ENCODE results near the gene PUSL1.

The PUSL1 gene

DNA sequence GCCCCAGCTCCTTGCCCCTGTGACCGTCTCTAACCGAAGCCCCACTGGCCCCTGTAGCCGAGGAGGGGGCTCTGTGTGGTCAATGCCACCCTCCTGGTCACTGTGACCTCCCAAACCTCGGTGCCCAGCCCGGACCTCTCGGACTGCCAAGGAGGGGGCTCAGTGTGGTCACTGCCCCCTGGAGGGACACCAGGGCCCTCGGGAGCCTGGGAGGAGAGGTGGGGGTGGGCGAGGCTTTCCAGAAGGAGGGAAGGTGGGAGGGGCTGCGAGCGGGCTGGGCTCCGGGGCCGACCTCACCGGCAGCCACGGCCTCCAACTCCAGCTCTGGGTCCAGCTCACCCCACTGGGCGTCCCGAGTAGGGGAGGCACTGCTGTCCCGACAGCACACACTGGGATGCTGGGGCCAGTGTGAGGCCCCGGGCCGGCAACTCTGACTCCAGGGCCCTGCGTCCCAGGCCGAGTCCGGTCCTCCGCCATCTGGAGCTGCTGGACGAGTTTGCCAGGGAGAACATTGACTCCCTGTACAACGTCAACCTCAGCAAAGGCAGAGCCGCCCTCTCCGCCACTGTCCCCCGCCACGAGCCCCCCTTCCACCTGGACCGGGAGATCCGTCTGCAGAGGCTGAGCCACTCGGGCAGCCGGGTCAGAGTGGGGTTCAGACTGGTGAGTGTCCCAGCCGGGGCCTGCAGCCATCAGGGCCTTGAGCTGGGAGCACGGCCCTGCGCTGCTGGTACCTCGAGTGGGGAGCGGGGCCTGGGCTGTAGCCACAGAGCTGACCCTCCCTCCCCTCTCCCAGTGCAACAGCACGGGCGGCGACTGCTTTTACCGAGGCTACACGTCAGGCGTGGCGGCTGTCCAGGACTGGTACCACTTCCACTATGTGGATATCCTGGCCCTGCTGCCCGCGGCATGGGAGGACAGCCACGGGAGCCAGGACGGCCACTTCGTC is 21.8 kb upstream of the PUSL1 start:
- Histone ChIP-seq H3K36me3 (ENCODE audit: control insufficient read depth in 2 of 2, insufficient read depth in 2 of 2, low read length in 2 of 2) (no peaks in the 10 kb centered on the region), H3K4me3 (ENCODE audit: low read length in 2 of 2) (no peak overlapping the region), H3K27ac (ENCODE audit: low read depth in 2 of 2, low read length in 2 of 2) (no peak overlapping the region), H3K4me1 (ENCODE audit: control insufficient read depth in 2 of 2, insufficient read depth in 2 of 2, low read length in 2 of 2) (peaks cover 16 to 27% of the 10 kb centered on the region in 2 donors), H3K9ac (ENCODE audit: low read depth in 1 of 2, low read length in 2 of 2) (no peak overlapping the region), H3K27me3 (ENCODE audit: control insufficient read depth in 2 of 2, insufficient read depth in 2 of 2, low read length in 2 of 2) (peaks cover 4 to 28% of the 10 kb centered on the region in 2 donors), H3K9me3 (ENCODE audit: control insufficient read depth in 2 of 2, low read length in 2 of 2) (no peaks in the 10 kb centered on the region)

DNA sequence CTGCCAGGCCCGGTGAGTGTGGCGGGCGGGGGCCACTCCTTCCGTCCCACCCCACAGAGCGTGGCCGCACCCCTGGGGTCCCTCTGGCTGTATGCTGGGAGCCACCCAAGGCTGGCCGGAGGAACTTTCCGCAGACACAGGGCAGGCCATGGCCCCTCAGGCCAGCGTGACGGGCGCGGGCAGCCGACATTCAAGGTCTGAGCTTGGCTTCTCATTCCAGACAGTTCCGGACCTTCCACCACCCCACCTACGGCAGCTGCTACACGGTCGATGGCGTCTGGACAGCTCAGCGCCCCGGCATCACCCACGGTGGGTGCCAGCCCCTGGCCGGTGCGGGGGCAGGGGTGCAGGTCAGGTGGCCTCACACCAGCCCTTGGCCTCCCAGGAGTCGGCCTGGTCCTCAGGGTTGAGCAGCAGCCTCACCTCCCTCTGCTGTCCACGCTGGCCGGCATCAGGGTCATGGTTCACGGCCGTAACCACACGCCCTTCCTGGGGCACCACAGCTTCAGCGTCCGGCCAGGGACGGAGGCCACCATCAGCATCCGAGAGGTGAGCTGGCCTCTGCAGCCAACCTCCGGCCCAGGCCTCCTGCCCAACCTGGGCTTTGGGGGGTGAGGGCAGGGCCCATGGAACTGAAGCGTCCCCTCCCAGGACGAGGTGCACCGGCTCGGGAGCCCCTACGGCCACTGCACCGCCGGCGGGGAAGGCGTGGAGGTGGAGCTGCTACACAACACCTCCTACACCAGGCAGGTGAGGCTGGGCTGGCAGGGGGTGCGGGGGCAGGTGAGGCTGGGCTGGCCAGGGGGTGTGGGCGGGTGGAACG is 20.9 kb upstream of the PUSL1 start:
- peaks cover 14 to 20% of the 10 kb centered on the region in 2 donors for H3K4me1 ChIP-seq (ENCODE audit: control insufficient read depth in 2 of 2, insufficient read depth in 2 of 2, low read length in 2 of 2)
- H3K27me3 ChIP-seq (ENCODE audit: control insufficient read depth in 2 of 2, insufficient read depth in 2 of 2, low read length in 2 of 2): peaks cover 4 to 28% of the 10 kb centered on the region in 2 donors
- H3K36me3 ChIP-seq (ENCODE audit: control insufficient read depth in 2 of 2, insufficient read depth in 2 of 2, low read length in 2 of 2): no peaks in the 10 kb centered on the region
- H3K9ac ChIP-seq (ENCODE audit: low read depth in 1 of 2, low read length in 2 of 2): no peak overlapping the region
- no peak overlapping the region for H3K4me3 ChIP-seq (ENCODE audit: low read length in 2 of 2)
- no peak overlapping the region for H3K27ac ChIP-seq (ENCODE audit: low read depth in 2 of 2, low read length in 2 of 2)
- no peaks in the 10 kb centered on the region for H3K9me3 ChIP-seq (ENCODE audit: control insufficient read depth in 2 of 2, low read length in 2 of 2)

DNA sequence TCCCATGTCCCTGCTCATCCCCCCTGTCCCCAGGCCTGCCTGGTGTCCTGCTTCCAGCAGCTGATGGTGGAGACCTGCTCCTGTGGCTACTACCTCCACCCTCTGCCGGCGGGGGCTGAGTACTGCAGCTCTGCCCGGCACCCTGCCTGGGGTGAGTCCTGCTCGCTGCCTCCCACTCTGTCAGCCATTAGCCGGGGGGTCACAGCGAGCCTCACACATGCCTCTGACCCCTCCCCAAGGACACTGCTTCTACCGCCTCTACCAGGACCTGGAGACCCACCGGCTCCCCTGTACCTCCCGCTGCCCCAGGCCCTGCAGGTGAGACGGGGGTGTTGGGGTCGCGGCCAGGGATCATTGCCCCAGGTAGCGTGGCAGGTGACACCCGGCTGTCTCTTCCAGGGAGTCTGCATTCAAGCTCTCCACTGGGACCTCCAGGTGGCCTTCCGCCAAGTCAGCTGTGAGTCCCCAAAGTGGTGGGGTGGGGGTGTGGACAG is 18.1 kb upstream of the PUSL1 start:
- Histone ChIP-seq H3K4me3 (ENCODE audit: low read length in 2 of 2) (no peak overlapping the region), H3K27me3 (ENCODE audit: control insufficient read depth in 2 of 2, insufficient read depth in 2 of 2, low read length in 2 of 2) (peaks cover 4 to 28% of the 10 kb centered on the region in 2 donors), H3K4me1 (ENCODE audit: control insufficient read depth in 2 of 2, insufficient read depth in 2 of 2, low read length in 2 of 2) (peaks cover 11 to 19% of the 10 kb centered on the region in 2 donors), H3K9ac (ENCODE audit: low read depth in 1 of 2, low read length in 2 of 2) (no peak overlapping the region), H3K27ac (ENCODE audit: low read depth in 2 of 2, low read length in 2 of 2) (no peak overlapping the region), H3K36me3 (ENCODE audit: control insufficient read depth in 2 of 2, insufficient read depth in 2 of 2, low read length in 2 of 2) (no peaks in the 10 kb centered on the region), H3K9me3 (ENCODE audit: control insufficient read depth in 2 of 2, low read length in 2 of 2) (no peaks in the 10 kb centered on the region)

DNA sequence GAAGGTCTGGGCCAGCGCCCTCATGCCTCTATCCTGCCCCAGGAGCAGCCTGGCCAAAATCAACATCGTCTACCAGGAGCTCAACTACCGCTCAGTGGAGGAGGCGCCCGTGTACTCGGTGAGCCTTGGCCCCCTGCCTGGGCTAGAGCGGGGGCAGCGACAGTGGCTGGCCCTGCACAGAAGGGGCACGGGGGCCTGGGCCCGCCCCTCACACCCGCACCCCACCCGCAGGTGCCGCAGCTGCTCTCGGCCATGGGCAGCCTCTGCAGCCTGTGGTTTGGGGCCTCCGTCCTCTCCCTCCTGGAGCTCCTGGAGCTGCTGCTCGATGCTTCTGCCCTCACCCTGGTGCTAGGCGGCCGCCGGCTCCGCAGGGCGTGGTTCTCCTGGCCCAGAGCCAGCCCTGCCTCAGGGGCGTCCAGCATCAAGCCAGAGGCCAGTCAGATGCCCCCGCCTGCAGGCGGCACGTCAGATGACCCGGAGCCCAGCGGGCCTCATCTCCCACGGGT is 17.3 kb upstream of the PUSL1 start:
- Histone ChIP-seq H3K9ac (ENCODE audit: low read depth in 1 of 2, low read length in 2 of 2) (no peak overlapping the region), H3K4me3 (ENCODE audit: low read length in 2 of 2) (no peak overlapping the region), H3K4me1 (ENCODE audit: control insufficient read depth in 2 of 2, insufficient read depth in 2 of 2, low read length in 2 of 2) (peaks cover 8 to 13% of the 10 kb centered on the region in 2 donors), H3K9me3 (ENCODE audit: control insufficient read depth in 2 of 2, low read length in 2 of 2) (no peaks in the 10 kb centered on the region), H3K27ac (ENCODE audit: low read depth in 2 of 2, low read length in 2 of 2) (no peak overlapping the region), H3K27me3 (ENCODE audit: control insufficient read depth in 2 of 2, insufficient read depth in 2 of 2, low read length in 2 of 2) (peaks cover 4 to 21% of the 10 kb centered on the region in 2 donors), H3K36me3 (ENCODE audit: control insufficient read depth in 2 of 2, insufficient read depth in 2 of 2, low read length in 2 of 2) (peaks cover 0 to 2% of the 10 kb centered on the region in 2 donors)

DNA sequence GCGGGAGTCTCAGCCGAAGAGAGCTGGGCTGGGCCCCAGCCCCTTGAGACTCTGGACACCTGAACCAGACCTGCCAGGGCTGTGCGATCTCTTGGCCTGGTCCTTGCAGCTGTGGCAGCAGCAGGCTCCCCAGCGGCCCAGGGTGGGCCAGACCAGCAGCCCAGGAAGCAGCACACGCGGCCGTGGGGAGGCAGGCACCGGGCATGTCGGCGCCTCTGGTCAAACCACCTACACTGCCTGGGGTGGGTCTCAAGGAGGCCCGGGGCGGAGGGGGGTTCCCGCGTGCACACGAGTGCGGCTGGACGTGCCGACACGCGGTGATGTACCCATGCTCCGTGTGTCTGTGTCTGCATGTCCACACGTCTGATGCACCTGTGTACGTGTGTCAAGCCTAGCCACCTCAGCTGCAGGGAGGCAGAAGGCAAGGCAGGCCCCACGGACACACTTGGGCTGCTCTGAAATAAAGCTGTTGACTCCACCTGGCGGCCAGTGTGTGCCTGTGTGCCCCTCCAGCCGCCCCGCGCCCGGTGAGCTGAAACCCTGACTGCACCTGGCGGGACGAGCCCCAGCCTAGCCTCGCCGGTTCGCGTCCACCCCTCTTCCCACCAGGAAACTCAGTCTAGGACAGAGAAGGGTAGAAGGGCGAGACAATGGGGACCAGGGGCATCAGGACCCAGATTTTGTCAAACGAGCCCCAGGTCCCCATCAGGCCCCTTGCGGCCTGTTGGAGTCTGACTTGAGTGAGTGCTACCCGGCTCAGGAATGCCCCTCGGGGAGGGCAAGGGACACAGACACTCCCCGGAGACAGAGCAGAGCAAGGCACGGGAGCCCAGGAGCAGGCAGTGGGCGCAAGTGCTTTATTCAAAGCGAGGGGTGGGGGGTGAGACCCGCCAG is 16.6 kb upstream of the PUSL1 start:
- no peak overlapping the region for H3K9ac ChIP-seq (ENCODE audit: low read depth in 1 of 2, low read length in 2 of 2)
- H3K27ac ChIP-seq (ENCODE audit: low read depth in 2 of 2, low read length in 2 of 2): no peak overlapping the region
- no peaks in the 10 kb centered on the region for H3K9me3 ChIP-seq (ENCODE audit: control insufficient read depth in 2 of 2, low read length in 2 of 2)
- peaks cover 0 to 2% of the 10 kb centered on the region in 2 donors for H3K36me3 ChIP-seq (ENCODE audit: control insufficient read depth in 2 of 2, insufficient read depth in 2 of 2, low read length in 2 of 2)
- no peak overlapping the region for H3K4me3 ChIP-seq (ENCODE audit: low read length in 2 of 2)
- peaks cover 8 to 13% of the 10 kb centered on the region in 2 donors for H3K4me1 ChIP-seq (ENCODE audit: control insufficient read depth in 2 of 2, insufficient read depth in 2 of 2, low read length in 2 of 2)
- peaks cover 3 to 14% of the 10 kb centered on the region in 2 donors for H3K27me3 ChIP-seq (ENCODE audit: control insufficient read depth in 2 of 2, insufficient read depth in 2 of 2, low read length in 2 of 2)

DNA sequence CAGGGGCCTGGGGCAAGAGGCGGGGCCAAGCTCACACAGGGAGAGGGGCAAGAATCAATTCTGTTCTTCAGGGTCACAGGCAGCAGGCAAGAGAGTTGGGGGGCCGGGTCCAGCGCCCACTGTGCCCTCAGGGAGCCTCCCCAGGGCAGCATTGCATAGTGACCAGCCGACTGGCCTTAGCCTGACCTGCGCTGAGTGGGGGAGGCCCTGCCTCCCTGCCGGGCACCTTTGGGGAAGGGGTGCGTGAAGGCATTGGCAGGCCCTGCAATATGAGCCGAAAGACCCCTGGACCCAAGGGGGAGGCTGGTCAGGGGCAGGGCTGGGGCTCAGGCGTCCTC is 16.0 kb upstream of the PUSL1 start:
- Histone ChIP-seq H3K27me3 (ENCODE audit: control insufficient read depth in 2 of 2, insufficient read depth in 2 of 2, low read length in 2 of 2) (peaks cover 0 to 7% of the 10 kb centered on the region in 2 donors), H3K36me3 (ENCODE audit: control insufficient read depth in 2 of 2, insufficient read depth in 2 of 2, low read length in 2 of 2) (peaks cover 0 to 2% of the 10 kb centered on the region in 2 donors)

DNA sequence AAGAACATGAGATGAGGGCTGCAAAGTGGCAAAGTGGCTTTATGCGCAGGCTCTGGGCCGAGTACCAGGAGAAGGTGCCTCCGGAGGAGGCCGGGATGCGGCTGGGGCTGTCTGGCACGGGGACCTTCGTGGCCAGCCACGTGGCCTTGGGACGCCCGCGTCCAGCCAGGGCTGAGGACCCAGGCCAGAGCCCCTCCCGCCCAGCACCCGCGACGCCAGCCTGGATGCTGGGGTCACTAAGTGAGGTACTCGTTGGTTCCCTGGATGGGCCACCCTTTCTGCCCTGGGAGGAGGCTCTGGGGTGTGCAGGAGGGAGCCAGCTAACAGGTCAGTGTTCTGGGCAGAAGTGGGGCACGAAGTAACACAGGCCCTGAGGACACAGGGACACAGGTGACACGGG is 15.5 kb upstream of the PUSL1 start:
- H3K27me3 ChIP-seq (ENCODE audit: control insufficient read depth in 2 of 2, insufficient read depth in 2 of 2, low read length in 2 of 2): peaks cover 0 to 3% of the 10 kb centered on the region in 2 donors
- H3K9me3 ChIP-seq (ENCODE audit: control insufficient read depth in 2 of 2, low read length in 2 of 2): no peaks in the 10 kb centered on the region
- H3K27ac ChIP-seq (ENCODE audit: low read depth in 2 of 2, low read length in 2 of 2): no peak overlapping the region
- H3K4me3 ChIP-seq (ENCODE audit: low read length in 2 of 2): no peak overlapping the region
- H3K9ac ChIP-seq (ENCODE audit: low read depth in 1 of 2, low read length in 2 of 2): no peak overlapping the region
- peaks cover 0 to 2% of the 10 kb centered on the region in 2 donors for H3K36me3 ChIP-seq (ENCODE audit: control insufficient read depth in 2 of 2, insufficient read depth in 2 of 2, low read length in 2 of 2)
- H3K4me1 ChIP-seq (ENCODE audit: control insufficient read depth in 2 of 2, insufficient read depth in 2 of 2, low read length in 2 of 2): peaks cover 8 to 13% of the 10 kb centered on the region in 2 donors

More for the DNA sequence above, 16.0 kb upstream of the PUSL1 start:
- H3K4me1 ChIP-seq (ENCODE audit: control insufficient read depth in 2 of 2, insufficient read depth in 2 of 2, low read length in 2 of 2): peaks cover 8 to 13% of the 10 kb centered on the region in 2 donors
- H3K9me3 ChIP-seq (ENCODE audit: control insufficient read depth in 2 of 2, low read length in 2 of 2): no peaks in the 10 kb centered on the region
- no peak overlapping the region for H3K4me3 ChIP-seq (ENCODE audit: low read length in 2 of 2)
- H3K9ac ChIP-seq (ENCODE audit: low read depth in 1 of 2, low read length in 2 of 2): no peak overlapping the region
- no peak overlapping the region for H3K27ac ChIP-seq (ENCODE audit: low read depth in 2 of 2, low read length in 2 of 2)

DNA sequence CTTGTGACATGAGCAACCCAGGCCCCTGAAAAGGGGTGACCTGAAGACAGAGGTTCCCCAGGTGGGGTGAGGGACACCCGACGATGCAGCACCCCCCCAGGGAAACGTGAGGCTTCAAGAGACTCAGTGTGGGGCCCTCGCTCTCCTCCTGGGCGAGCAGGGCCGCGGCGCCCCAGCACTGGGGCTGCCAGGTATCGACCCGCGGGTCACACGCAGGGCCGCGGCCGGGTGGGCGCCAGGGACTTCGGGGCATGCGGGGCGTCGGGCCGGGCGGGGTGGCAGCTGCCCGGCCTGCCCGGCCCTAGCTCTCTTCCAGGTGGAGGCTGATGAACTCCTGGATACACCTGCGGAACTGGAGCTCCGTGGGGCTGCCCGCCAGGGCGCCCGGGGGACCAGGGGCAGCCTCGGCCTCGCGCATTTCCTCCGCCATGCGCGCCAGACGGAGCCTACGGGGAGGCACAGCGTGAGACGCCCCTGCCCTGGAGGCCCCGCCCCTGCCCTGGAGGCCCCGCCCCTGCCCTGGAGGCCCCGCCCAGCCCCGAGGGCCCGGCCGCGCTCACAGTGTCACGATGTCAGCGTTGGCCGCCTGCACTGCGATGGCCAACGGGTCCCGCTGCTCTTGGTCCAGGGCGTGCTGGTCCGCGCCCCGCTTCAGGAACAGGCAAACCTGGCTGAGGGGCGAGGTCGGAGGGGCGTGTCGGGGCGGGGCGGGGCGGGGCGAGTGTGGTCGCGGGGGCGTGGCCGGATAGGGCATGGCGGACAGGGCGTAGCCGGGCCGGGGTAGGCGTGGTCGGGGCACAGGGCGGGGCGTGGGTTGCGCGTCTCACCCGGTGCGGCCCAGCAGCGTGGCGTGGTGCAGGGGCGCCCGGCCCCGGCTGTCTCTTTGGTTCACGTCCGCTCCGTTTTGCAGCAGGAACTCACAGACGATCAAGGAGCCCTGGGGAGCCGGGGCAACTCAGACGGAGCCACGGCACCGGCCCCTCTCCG is 14.8 kb upstream of the PUSL1 start:
- H3K4me1 ChIP-seq (ENCODE audit: control insufficient read depth in 2 of 2, insufficient read depth in 2 of 2, low read length in 2 of 2): peaks cover 8 to 13% of the 10 kb centered on the region in 2 donors
- no peaks in the 10 kb centered on the region for H3K9me3 ChIP-seq (ENCODE audit: control insufficient read depth in 2 of 2, low read length in 2 of 2)
- H3K27ac ChIP-seq (ENCODE audit: low read depth in 2 of 2, low read length in 2 of 2): no peak overlapping the region
- H3K27me3 ChIP-seq (ENCODE audit: control insufficient read depth in 2 of 2, insufficient read depth in 2 of 2, low read length in 2 of 2): peaks cover 0 to 3% of the 10 kb centered on the region in 2 donors
- no peak overlapping the region for H3K4me3 ChIP-seq (ENCODE audit: low read length in 2 of 2)
- peaks cover 0 to 2% of the 10 kb centered on the region in 2 donors for H3K36me3 ChIP-seq (ENCODE audit: control insufficient read depth in 2 of 2, insufficient read depth in 2 of 2, low read length in 2 of 2)
- no peak overlapping the region for H3K9ac ChIP-seq (ENCODE audit: low read depth in 1 of 2, low read length in 2 of 2)
